Endothelial cell (in vitro differentiated cells): Measurements from ENCODE around the gene TSPY1. TPM values are rescaled to one million over a fixed set of nuclear protein-coding genes. Genes with fewer than 3 reads are reported as not detected.
"Not testable (repeated sequence)": the region's sequence is repeated elsewhere in the genome, so short reads cannot be mapped to it uniquely, and the experiment has no call there.

Experiments
- DNase-seq: peaks from one replicate; pipeline ENCODE4 v3.0.0; 2021; ENCODE audit warnings: low spot score
- H3K27ac Mint-ChIP-seq: one replicate; pipeline ENCODE4 v1.8.0; 2021; ENCODE audit warnings: mixed read lengths, inconsistent platforms; ENCODE audit not compliant: unreplicated experiment
- H3K27me3 Mint-ChIP-seq: one replicate; pipeline ENCODE4 v1.8.0; 2021; ENCODE audit warnings: mild to moderate bottlenecking, moderate library complexity, mixed read lengths, inconsistent platforms; ENCODE audit not compliant: unreplicated experiment
- H3K36me3 Mint-ChIP-seq: one replicate; pipeline ENCODE4 v1.8.0; 2021; ENCODE audit warnings: mild to moderate bottlenecking, low read depth, mixed read lengths, inconsistent platforms; ENCODE audit not compliant: unreplicated experiment
- H3K4me1 Mint-ChIP-seq: one replicate; pipeline ENCODE4 v1.8.0; 2021; ENCODE audit warnings: mild to moderate bottlenecking, mixed read lengths, inconsistent platforms; ENCODE audit not compliant: unreplicated experiment
- H3K4me3 Mint-ChIP-seq: one replicate; pipeline ENCODE4 v1.8.0; 2021; ENCODE audit warnings: mild to moderate bottlenecking, mixed read lengths, inconsistent platforms; ENCODE audit not compliant: unreplicated experiment
- H3K9me3 Mint-ChIP-seq: one replicate; pipeline ENCODE4 v1.8.0; 2021; ENCODE audit warnings: mixed read lengths, inconsistent platforms; ENCODE audit not compliant: unreplicated experiment
- long read RNA-seq: library from polyadenylated mRNA; unstranded; transcript quantifications from one replicate; pipeline ENCODE4 v2.0.0, GENCODE V29; 2020; ENCODE audit not compliant: unreplicated experiment
- total RNA-seq: library from RNA; stranded (reverse); fragmentation: NEBNext Ultra II Directional; extraction: Animal tissue kit (Norgen Biotek cat#: 25700); gene quantifications from one replicate; pipeline ENCODE4 v1.2.1, GENCODE V29; 2021; ENCODE audit not compliant: unreplicated experiment

The TSPY1 gene
- not detected for total RNA-seq
- long read RNA-seq, result 0 reads

- not testable (repeated sequence) for H3K4me1 Mint-ChIP-seq, H3K27me3 Mint-ChIP-seq, H3K36me3 Mint-ChIP-seq, H3K9me3 Mint-ChIP-seq, H3K4me3 Mint-ChIP-seq, DNase-seq, H3K27ac Mint-ChIP-seq
These were observed at the start of gene TSPY1 for GRCh38 chrY:9466655-9467054. Gene TSPY1, plus strand, starts transcription at chrY:9466955. Its CDS starts 46 bp downstream, at chrY:9467001.

GRCh38 chrY:9486967-9487366 lies 20.2 kb downstream of the TSPY1 start, which contains the start of gene TSPY9:
Gene TSPY9, plus strand, starts transcription at chrY:9487267. Its CDS starts 46 bp downstream, at chrY:9487313.
- not testable (repeated sequence) for H3K9me3 Mint-ChIP-seq, DNase-seq, H3K4me1 Mint-ChIP-seq, H3K27ac Mint-ChIP-seq, H3K36me3 Mint-ChIP-seq, H3K27me3 Mint-ChIP-seq, H3K4me3 Mint-ChIP-seq

- not testable (repeated sequence) for H3K4me3 Mint-ChIP-seq, H3K4me1 Mint-ChIP-seq, H3K36me3 Mint-ChIP-seq, H3K9me3 Mint-ChIP-seq, DNase-seq, H3K27me3 Mint-ChIP-seq, H3K27ac Mint-ChIP-seq
These were observed 37.6 kb downstream of the TSPY1 start for GRCh38 chrY:9504396-9504795.

- not testable (repeated sequence) for H3K27me3 Mint-ChIP-seq, H3K4me1 Mint-ChIP-seq, H3K4me3 Mint-ChIP-seq, H3K36me3 Mint-ChIP-seq, DNase-seq, H3K27ac Mint-ChIP-seq, H3K9me3 Mint-ChIP-seq
These were observed 49.5 kb downstream of the TSPY1 start for GRCh38 chrY:9516287-9516686.

Other genes starting within 250 kb of the TSPY1 start
- not detected for gene TSPY4, start 129.5 kb upstream of the TSPY1 start, total RNA-seq
- not detected for gene TSPY8, start 109.2 kb upstream of the TSPY1 start, total RNA-seq
- not detected for gene TSPY3, start 68.5 kb upstream of the TSPY1 start, total RNA-seq
- gene TSPY9, start 20.3 kb downstream of the TSPY1 start, total RNA-seq, result not detected
- not detected for gene TSPY10, start 60.9 kb downstream of the TSPY1 start, total RNA-seq